GM12878 (cell line): Measurements from ENCODE around the gene CTBS. TPM values are rescaled to one million over a fixed set of nuclear protein-coding genes. Genes with fewer than 3 reads are reported as not detected.

Experiments used
- ATAC-seq: fragments of 200-7000 bp; cut with Tn5 transposase; 3 replicates; pipeline ENCODE4 v1.9.1; 2020; ENCODE audit warnings: mild to moderate bottlenecking, moderate library complexity
- BruUV-seq: library from RNA; stranded (reverse); fragments of 400-500 nt; replicated peaks from 2 replicates; lab custom pipeline; 2021; lab: Mats Ljungman, UMichigan
- CTCF ChIA-PET: fragments of 300-600 bp; sonication (Branson Sonifier 250); formaldehyde crosslinking; extraction: SDS; loops from one replicate; lab custom pipeline; 2021; ENCODE audit warnings: inconsistent platforms; lab: Yijun Ruan, JAX
- POLR2A ChIA-PET: fragments of 350-600 bp; formaldehyde crosslinking; extraction: SDS; loops from one replicate; lab custom pipeline; 2021; ENCODE audit warnings: inconsistent platforms; lab: Charles Lee
- RAD21 ChIA-PET: fragments of 300-600 bp; sonication (Branson Sonifier 250); formaldehyde crosslinking; loops from one replicate; lab custom pipeline; 2023; ENCODE audit warnings: antibody characterized with exemption; ENCODE audit not compliant: unreplicated experiment; lab: Charles Lee
- SMC1A ChIA-PET: fragments of 300-600 bp; sonication (Branson Sonifier 250); formaldehyde crosslinking; loops from one replicate; lab custom pipeline; 2023; ENCODE audit not compliant: unreplicated experiment, uncharacterized antibody; lab: Charles Lee
- DNase-seq: peaks from one replicate; pipeline ENCODE4 v3.0.0-alpha.2; 2011; ENCODE audit warnings: low read depth, low spot score
- FAIRE-seq: peaks from 3 replicates; lab custom pipeline; 2011; peaks lifted over from hg19 to GRCh38; lab: Jason Lieb, UNC
- H2AFZ ChIP-seq: 2 replicates; pipeline ENCODE4 v1.6.0; 2011; ENCODE audit warnings: low read depth, low read length, control low read depth; ENCODE audit not compliant: control insufficient read depth
- H3K27ac ChIP-seq: 2 replicates; pipeline ENCODE4 v1.5.1; 2011; ENCODE audit warnings: control low read depth; ENCODE audit not compliant: control insufficient read depth, insufficient read depth
- H3K27me3 ChIP-seq, 2 experiments: replicated peaks in 1 of 2; 2 replicates each; pipeline versions ENCODE4 v1.6.0 to v1.6.1; 2011; ENCODE audit warnings: low read length in 1 of 2; ENCODE audit not compliant: control insufficient read depth in 2 of 2, insufficient read depth in 2 of 2
- H3K36me3 ChIP-seq, 2 experiments: 2 replicates each; pipeline ENCODE4 v1.5.1; 2011; ENCODE audit warnings: low read length in 1 of 2; ENCODE audit not compliant: control insufficient read depth in 2 of 2, insufficient read depth in 2 of 2
- H3K4me1 ChIP-seq: 2 replicates; pipeline ENCODE4 v1.6.1; 2011; ENCODE audit warnings: mild to moderate bottlenecking, low read length, moderate library complexity, mixed read lengths; ENCODE audit not compliant: control insufficient read depth, insufficient read depth
- H3K4me2 ChIP-seq: 2 replicates; pipeline ENCODE4 v1.6.0; 2011; ENCODE audit warnings: control low read depth; ENCODE audit not compliant: control insufficient read depth, insufficient read depth
- H3K4me3 ChIP-seq: fragments of 200-600 bp; sonication (generic); 2 replicates; pipeline ENCODE4 v1.5.1; 2016
- H3K79me2 ChIP-seq: 2 replicates; pipeline ENCODE4 v1.6.0; 2011; ENCODE audit warnings: low read length; ENCODE audit not compliant: control insufficient read depth, insufficient read depth
- H3K9ac ChIP-seq: 2 replicates; pipeline ENCODE4 v1.8.0; 2011; ENCODE audit warnings: low read length, control low read depth, mixed read lengths; ENCODE audit not compliant: control insufficient read depth, insufficient read depth
- H3K9me3 ChIP-seq: replicated peaks from 3 replicates; pipeline ENCODE4 v1.5.1; 2011; ENCODE audit warnings: mild to moderate bottlenecking, low read length; ENCODE audit not compliant: control insufficient read depth, insufficient read depth
- H4K20me1 ChIP-seq: 2 replicates; pipeline ENCODE4 v1.6.0; 2011; ENCODE audit not compliant: control insufficient read depth, insufficient read depth
- EGR1 ChIP-seq, 2 experiments: IDR thresholded peaks; 1 replicate in 1 of 2; 2 replicates in 1 of 2; pipeline ENCODE4 v1.6.1; 2011 to 2012; ENCODE audit warnings: low read depth in 2 of 2, low read length in 2 of 2, borderline replicate concordance in 1 of 2, mild to moderate bottlenecking in 1 of 2, moderate library complexity in 1 of 2
- FOXM1 ChIP-seq: IDR thresholded peaks from 2 replicates; pipeline ENCODE4 v1.6.1; 2012; ENCODE audit warnings: low read depth, mild to moderate bottlenecking, inconsistent platforms, low read length, moderate library complexity
- IKZF2 ChIP-seq, 2 experiments: fragments of 450-650 bp; IDR thresholded peaks; 2 replicates each; pipeline ENCODE4 v1.6.1; 2017; ENCODE audit warnings: mild to moderate bottlenecking in 2 of 2, moderate library complexity in 2 of 2
- MTA3 ChIP-seq: IDR thresholded peaks from 2 replicates; pipeline ENCODE4 v1.6.1; 2012; ENCODE audit warnings: low read length, inconsistent platforms, borderline replicate concordance
- RBBP5 ChIP-seq: fragments of 200-600 bp; sonication (generic); conservative IDR thresholded peaks from 2 replicates; pipeline ENCODE4 v1.6.1; 2016
- SPI1 ChIP-seq: IDR thresholded peaks from 2 replicates; pipeline ENCODE4 v1.6.1; 2011; ENCODE audit warnings: low read depth, mild to moderate bottlenecking, low read length, moderate library complexity, borderline replicate concordance; ENCODE audit not compliant: insufficient read depth
- SRF ChIP-seq, 2 experiments: IDR thresholded peaks; 2 replicates each; pipeline ENCODE4 v1.6.1; 2011; ENCODE audit warnings: low read depth in 2 of 2, low read length in 2 of 2, mild to moderate bottlenecking in 1 of 2, moderate library complexity in 1 of 2
- TAF1 ChIP-seq: IDR thresholded peaks from 2 replicates; pipeline ENCODE4 v1.6.1; 2011; ENCODE audit warnings: mild to moderate bottlenecking, low read depth, low read length, borderline replicate concordance
- ZBTB40 ChIP-seq: fragments of 450-650 bp; IDR thresholded peaks from 2 replicates; pipeline ENCODE4 v1.6.1; 2016; ENCODE audit warnings: mild to moderate bottlenecking, moderate library complexity, borderline replicate concordance
- ZNF24 ChIP-seq: fragments of 450-650 bp; IDR thresholded peaks from 2 replicates; pipeline ENCODE4 v1.6.1; 2017; ENCODE audit warnings: antibody characterized with exemption, mild to moderate bottlenecking
- WGBS: methylation state at CpG from one replicate; pipeline ENCODE4 v1.1.6; 2016; ENCODE audit warnings: low lambda C conversion rate; ENCODE audit not compliant: insufficient replicate concordance, insufficient coverage; ENCODE audit errors: missing lambda C conversion rate; 5-methylcytosine and 5-hydroxymethylcytosine counted together
- in situ Hi-C: fragments of 300-500 bp; cut with MboI; formaldehyde crosslinking; loops from 9 replicates; pipeline ENCODE4 v1.14.3; 2018; ENCODE audit warnings: mixed read lengths
- intact Hi-C: fragments of 100-400 bp; cut with micrococcal nuclease; formaldehyde crosslinking; loops from one replicate; pipeline ENCODE4 v1.14.2; 2022; ENCODE audit not compliant: unreplicated experiment
- polyA plus RNA-seq, 11 experiments: library from polyadenylated mRNA; depleted of rRNA in 4 of 11; unstranded in 6 of 11; stranded (reverse) in 5 of 11; fragments of >200 nt; fragmentation: Nextera tagmentation in 4 of 11; fragmentation: Illumina TruSeq in 1 of 11; extraction: Ambion mirVana in 4 of 11; extraction: Trizol in 1 of 11; gene quantifications; 1 replicate in 1 of 11; 2 replicates in 10 of 11; pipeline versions ENCODE4 v1.2.1 to v1.2.3, GENCODE V29; 2011 to 2016; ENCODE audit warnings: inconsistent platforms in 2 of 11, missing spikeins in 2 of 11, low read depth in 1 of 11
- total RNA-seq, 4 experiments: library from RNA; depleted of rRNA in 3 of 4; stranded (reverse); fragments of >200 nt in 3 of 4; fragmentation: Illumina TruSeq in 1 of 4; extraction: Trizol in 1 of 4; gene quantifications; 2 replicates each; pipeline versions ENCODE4 v1.2.1 to v1.2.3, GENCODE V29; 2013 to 2021
- TF ChIP-seq, protein P1 (sequence below): fragments of 450-650 bp; IDR thresholded peaks from 2 replicates; pipeline ENCODE4 v1.6.1; 2016; ENCODE audit warnings: mild to moderate bottlenecking

CTBS gene
- total and polyA plus RNA-seq, 10 of the 15 experiments (the other 5 are each of a cell fraction or from before 2014, with no cell fraction given) = 4.3 to 21.2 (median 12.3) TPM

- ChIA-PET RAD21 (interaction anchor here (0.7 to 2.4 kb wide), 5 partner anchors 8 to 113 kb away, joined by 3 to 26 read pairs (median 3); partner anchors contain the start of gene CTBS), POLR2A (interaction anchor here (1.0 to 4.7 kb wide), 8 partner anchors 12 to 567 kb away, joined by 3 to 60 read pairs (median 4); partner anchors contain the start of genes CTBS and RPF1), SMC1A (interaction anchor here (1.2 to 4.8 kb wide), 4 partner anchors 26 to 181 kb away, joined by 5 to 61 read pairs (median 12); partner anchors contain the start of genes CTBS and RPF1), CTCF (interaction anchor here (1.0 to 4.8 kb wide), 5 partner anchors 19 to 438 kb away, joined by 3 to 43 read pairs (median 4); partner anchors contain the start of genes CTBS and RPF1)
- ATAC-seq = no peak
- Histone ChIP-seq H2AFZ (peak overlapping the region; percentile 85), H4K20me1 (no peaks in the 10 kb centered on the region), H3K27me3 (no peaks in the 10 kb centered on the region), H3K4me1 (no peaks in the 10 kb centered on the region), H3K27ac (peak overlapping the region; percentile 91), H3K36me3 (peaks cover 0 to 2% of the 10 kb centered on the region in 2 experiments; a peak in 1 of 4 replicates), H3K9me3 (peaks cover 2% of the 10 kb centered on the region; the same call in 1 of the 3 replicates), H3K4me3 (peak overlapping the region; percentile 85), H3K79me2 (peaks cover 49% of the 10 kb centered on the region), H3K4me2 (peak overlapping the region; percentile 78), H3K9ac (peak overlapping the region; percentile 86)
- no peak for FAIRE-seq
- no peak for DNase-seq
- 7% methylated on average over 25 of the region's 26 CpGs for WGBS
- TSS peak; percentile 73 for BruUV-seq
- in situ Hi-C loops = no loop called here
- TF ChIP-seq TAF1 (peak; percentile 41; the same call in 1 of the 2 replicates), ZBTB40 (peak; percentile 43; the same call in 1 of the 2 replicates), ZNF24 (peak; percentile 40; the same call in 1 of the 2 replicates), SPI1 (no peak), MTA3 (0 out of 2 replicates have a peak, but pooled peaks have one; percentile 61), IKZF2 (IDR thresholded peaks at IDR 0.05) (0 out of 4 replicates have a peak, but pooled peaks of 1 of the 2 experiments have one; percentile 11), EGR1 (IDR thresholded peaks at IDR 0.05; ENCODE audit: borderline replicate concordance in 1 of 2, low read depth in 2 of 2, low read length in 2 of 2) (no peak), SRF (IDR thresholded peaks at IDR 0.05; ENCODE audit: low read depth in 2 of 2, low read length in 2 of 2) (peak in 1 of 2 experiments; percentile 60; a peak in 1 of 4 replicates), FOXM1 (no peak), RBBP5 (no peak)
- TF ChIP-seq, protein P1, sequence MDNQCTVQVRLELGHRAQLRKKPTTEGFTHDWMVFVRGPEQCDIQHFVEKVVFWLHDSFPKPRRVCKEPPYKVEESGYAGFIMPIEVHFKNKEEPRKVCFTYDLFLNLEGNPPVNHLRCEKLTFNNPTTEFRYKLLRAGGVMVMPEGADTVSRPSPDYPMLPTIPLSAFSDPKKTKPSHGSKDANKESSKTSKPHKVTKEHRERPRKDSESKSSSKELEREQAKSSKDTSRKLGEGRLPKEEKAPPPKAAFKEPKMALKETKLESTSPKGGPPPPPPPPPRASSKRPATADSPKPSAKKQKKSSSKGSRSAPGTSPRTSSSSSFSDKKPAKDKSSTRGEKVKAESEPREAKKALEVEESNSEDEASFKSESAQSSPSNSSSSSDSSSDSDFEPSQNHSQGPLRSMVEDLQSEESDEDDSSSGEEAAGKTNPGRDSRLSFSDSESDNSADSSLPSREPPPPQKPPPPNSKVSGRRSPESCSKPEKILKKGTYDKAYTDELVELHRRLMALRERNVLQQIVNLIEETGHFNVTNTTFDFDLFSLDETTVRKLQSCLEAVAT = peak; percentile 97
- intact Hi-C loops = loop anchor here (1.0 to 2.0 kb wide), 3 partner anchors 28 to 114 kb away; partner anchors contain the start of gene RPF1
Observed at GRCh38 chr1:84506729-84507453, 67.3 kb downstream of the CTBS start.
